ENCODE data around the gene GPD1.
"Not testable (repeated sequence)": the region's sequence is repeated elsewhere in the genome, so short reads cannot be mapped to it uniquely, and the experiment has no call there.

Gene GPD1

DNA sequence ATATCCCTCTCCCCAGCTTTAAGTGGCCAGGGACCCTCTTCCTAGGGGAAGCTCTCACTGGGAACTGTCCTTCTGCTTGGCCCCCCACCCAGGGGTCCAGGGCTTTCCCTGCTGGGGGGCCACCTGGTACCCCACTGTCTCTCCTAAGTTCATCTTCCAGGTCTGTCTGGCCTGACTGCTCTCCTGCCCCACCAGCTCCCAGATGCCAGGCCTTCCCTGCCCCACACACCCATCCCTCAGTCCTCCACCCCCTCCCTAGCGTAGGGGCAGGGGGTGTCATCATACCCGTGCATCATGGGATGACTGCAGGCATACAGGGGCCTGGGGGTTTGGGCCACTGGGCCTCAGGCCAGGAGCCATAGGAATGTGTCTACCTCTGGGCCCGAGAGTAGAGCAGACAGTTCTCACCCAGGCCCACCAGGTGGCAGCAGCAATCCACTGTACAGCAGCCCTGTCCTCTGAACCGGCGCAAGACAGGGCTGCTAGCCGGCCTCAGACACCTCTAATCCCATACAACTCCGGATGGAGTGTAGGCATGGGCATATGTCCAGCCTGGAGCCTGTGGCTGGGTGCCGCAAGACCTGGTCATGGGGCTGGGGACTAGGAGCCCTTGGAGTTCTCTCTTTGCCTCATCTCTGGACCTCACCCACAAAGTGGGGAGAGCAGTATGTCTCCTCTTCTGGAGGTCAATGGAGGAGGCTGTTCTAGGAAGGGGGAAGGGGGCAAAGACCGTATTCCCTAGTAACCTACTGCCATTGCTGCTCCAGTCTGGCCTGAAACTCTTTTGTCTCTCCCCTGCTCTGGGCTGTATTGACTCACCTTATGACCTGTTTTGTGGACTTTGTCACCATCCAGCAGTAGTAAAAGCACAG lies 28.6 kb upstream of the GPD1 start:
- peak; percentile 50 to 77 (median 70) for DNase-seq

DNA sequence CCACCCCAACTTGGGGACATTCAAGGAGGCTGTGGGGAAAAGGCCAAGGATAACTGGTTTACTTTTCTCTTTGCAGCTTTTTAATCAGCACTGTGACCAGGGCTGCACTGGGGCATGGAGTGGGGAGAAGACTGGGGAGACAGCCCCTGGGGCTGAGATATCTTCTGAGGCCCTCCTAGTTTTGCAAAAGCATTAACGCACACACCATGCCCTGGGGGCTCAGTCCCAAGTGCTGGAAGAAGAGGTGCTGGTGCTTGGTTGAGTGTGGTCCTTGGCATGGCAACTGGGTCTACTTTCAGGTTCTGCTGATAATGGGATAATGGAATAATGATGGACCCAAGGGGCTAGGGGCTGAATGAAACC lies 28.0 kb upstream of the GPD1 start:
- DNase-seq: no peak

DNA sequence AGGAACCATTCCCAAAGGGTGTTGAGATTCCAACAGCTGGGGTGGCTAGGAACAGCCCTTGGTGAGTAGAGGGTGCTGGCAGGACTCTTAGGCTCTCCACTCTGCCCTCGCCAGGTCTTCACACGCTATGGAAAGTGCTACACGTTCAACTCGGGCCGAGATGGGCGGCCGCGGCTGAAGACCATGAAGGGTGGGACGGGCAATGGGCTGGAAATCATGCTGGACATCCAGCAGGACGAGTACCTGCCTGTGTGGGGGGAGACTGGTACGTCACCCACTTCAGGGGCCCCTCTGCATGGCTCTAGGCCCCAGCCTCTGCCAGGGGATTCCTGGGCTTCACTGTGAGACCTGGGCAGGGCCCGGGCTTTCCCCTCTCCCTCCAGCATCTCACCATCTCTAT lies 26.7 kb upstream of the GPD1 start:
- no peak for DNase-seq

DNA sequence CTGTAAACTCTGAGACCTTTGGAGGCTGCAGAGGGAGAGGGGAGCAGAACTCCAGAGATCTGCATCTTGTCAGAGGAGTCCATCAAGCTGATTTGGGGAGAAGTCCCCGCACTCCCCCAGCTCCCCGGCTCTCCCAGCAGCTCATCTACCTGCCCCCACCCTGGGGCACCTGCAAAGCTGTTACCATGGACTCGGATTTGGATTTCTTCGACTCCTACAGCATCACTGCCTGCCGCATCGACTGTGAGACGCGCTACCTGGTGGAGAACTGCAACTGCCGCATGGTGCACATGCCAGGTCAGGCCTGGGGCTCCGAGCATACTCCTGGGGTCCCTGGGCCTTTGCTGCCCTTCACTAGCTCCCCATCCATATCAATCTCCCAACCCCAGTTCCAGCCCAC lies 25.5 kb upstream of the GPD1 start:
- DNase-seq: no peak

DNA sequence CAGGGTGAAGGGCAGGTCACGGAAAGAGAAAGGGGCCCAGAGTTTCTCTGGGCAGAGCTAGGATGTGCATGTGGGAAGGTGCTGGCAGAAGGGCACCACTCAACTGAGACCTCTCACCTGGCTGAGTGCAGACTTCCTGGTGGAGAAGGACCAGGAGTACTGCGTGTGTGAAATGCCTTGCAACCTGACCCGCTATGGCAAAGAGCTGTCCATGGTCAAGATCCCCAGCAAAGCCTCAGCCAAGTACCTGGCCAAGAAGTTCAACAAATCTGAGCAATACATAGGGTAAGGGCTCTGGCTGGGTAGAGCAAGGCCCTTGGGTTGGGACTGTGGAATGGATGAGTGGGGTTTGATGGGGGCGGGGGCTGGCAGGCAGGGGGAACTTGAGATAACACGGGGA lies 24.0 kb upstream of the GPD1 start:
- no peak for DNase-seq

DNA sequence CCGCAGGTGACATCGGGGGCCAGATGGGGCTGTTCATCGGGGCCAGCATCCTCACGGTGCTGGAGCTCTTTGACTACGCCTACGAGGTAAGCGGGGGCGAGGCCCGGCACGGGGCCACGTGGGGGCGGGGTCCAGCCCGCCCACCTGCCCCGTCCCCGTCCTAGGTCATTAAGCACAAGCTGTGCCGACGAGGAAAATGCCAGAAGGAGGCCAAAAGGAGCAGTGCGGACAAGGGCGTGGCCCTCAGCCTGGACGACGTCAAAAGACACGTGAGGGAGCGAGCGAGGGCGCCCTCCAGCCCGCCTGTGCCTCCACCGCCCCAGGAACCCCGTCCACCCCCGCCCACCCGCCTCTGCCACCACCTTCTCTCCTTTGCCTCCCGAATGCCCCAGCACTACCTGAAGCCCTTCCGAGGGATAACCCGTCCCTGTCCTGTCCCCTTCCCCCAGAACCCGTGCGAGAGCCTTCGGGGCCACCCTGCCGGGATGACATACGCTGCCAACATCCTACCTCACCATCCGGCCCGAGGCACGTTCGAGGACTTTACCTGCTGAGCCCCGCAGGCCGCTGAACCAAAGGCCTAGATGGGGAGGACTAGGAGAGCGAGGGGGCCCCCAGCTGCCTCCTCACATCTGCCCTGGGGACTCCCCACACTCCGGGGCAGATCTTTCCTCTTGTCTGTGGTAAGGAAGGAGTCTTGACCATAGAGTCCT lies 22.6 kb upstream of the GPD1 start:
- no peak for DNase-seq

DNA sequence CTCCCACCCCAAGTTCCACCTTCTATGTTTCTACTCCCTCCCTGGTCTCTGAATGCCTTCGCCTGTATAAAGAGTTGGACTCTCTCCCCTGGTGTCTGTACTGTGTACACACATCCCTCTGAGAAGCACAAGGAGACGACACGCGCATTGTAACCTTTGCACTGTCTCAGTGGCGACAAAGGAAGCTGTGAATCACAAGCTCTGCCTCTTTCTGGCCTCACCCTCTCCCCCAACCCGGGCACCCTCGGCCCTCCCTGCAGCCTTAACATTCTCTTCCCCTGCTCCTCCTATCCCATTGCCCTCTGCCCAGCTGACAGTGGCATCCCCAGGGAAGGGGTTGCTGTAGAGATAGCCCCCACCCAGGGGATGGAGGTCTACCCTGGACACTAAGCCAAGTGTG lies 21.2 kb upstream of the GPD1 start:
- DNase-seq: no peak

DNA sequence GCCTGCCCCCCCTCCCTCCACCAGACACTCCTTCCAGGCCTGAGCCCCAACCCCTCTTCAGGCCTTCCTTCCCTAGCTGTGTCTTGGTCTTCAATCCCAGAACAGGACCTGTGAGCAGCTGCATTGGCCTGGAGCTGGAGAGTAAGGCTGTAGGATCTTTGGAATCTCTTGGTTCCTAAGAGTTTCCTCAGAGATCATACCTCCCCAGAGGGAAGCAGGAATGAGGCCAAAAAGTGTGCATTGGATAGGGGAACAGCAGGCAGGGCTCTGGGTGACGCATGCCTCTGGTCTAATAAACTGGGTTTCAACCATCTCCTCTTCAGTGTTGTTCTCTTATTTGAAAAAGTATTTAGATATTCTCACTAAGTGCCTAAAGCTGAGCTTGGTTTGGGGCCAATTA lies 20.5 kb upstream of the GPD1 start:
- DNase-seq: no peak

DNA sequence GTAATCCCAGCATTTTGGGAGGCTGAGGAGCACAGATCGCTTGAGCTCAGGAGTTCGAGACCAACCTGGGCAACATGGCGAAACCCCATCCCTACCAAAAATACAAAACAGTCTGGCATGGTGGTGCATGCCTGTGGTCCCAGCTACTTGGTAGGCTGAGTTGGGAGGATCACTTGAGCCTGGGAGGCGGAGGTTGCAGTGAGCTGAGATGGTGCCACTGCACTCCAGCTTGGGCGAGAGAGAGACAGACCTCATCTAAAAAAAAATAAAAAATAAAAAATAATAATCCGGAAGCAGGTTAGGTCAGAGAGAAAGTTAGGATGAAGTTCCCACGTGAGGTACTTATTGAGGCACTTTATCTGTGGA lies 19.4 kb upstream of the GPD1 start:
- DNase-seq: not testable (repeated sequence)

DNA sequence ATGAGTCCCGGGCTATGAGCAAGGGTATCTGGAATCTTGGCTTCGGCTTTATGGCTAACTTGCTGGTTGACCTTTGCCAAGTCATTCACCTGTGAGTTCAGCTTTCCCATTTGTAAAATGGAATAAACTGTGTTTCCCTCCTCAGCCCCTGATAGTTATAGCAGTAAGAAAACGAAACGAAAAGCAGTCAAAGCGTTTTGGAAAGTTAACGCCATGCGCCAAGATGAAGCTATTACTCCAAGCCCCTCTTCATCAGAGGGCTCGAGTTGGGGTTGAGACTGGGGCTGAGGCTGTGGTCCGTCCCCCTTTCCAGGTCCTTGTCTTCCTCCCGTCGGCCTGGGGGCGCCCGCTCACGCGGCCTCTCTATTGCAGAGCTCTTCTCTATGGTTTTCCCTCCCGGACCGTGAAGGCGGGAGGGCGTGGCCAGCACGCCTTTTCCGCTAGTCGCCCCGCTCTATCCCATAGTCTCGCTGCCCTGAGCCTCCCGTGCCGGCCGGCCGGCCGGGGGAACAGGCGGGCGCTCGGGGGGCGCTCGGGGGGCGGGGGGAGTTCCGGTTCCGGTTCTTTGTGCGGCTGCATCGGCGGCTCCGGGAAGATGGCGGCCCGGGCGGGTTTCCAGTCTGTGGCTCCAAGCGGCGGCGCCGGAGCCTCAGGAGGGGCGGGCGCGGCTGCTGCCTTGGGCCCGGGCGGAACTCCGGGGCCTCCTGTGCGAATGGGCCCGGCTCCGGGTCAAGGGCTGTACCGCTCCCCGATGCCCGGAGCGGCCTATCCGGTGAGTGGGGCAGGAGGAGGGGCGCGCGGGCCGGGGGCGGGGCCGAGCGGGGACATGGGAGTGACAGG lies 18.8 kb upstream of the GPD1 start, which contains the start of gene SMARCD1:
Gene SMARCD1 (plus strand): TSS at position 568 of the 840 bp plus-strand sequence. CDS start 28 bp downstream, at position 596.
- DNase-seq: peak; percentile 65 to 88 (median 80)

DNA sequence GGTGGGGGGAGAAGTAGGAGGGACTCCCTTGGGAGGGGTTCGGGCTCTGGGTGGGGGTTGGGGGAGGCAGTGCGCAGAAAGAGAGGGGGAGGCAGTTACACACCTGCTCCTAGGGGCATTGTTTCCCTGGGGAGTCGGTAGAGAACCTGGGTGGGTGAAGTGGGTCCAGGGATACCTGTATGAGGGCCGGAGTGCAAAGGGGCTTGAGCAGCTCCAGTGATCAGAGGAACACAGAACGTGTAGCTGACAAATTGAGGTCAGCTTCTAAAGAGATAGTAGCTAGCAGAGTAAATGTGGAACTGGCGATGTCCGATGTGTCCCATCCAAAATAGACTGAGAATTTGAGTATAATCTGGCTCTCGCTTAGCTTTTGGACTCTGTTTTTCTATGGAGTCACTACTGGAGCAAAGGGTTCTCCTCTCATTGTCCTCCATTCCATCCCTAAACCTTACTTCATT lies 18.2 kb upstream of the GPD1 start:
- DNase-seq: no peak

DNA sequence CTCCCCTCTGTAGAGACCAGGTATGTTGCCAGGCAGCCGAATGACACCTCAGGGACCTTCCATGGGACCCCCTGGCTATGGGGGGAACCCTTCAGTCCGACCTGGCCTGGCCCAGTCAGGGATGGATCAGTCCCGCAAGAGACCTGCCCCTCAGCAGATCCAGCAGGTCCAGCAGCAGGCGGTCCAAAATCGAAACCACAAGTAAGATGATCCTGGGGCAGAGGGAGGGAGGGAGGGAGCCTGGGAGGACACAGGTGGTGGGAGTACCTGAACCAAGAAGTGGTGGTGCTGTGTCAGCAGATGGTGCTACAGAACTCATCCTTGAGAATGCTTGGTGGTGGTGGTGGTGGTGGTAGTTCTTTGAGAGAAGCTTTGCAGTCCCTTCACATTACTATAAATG lies 17.7 kb upstream of the GPD1 start:
- peak in 2 of 6 experiments; percentile 6 to 17 for DNase-seq

DNA sequence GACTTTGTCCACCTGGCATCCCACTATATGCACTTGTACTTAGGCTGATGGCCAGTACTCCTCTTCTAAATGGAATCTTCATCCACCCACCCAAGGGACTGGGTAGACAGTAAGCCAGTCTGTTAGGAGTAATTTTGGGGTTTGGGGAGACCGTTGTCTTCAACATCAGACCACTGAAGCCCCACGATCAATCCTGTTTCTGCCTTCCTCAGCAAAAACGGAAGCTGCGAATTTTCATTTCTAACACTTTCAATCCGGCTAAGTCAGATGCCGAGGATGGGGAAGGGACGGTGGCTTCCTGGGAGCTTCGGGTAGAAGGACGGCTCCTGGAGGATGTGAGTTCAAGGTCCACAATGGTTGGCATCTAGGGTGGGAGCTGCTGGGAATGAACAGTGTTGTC lies 16.7 kb upstream of the GPD1 start:
- no peak for DNase-seq

DNA sequence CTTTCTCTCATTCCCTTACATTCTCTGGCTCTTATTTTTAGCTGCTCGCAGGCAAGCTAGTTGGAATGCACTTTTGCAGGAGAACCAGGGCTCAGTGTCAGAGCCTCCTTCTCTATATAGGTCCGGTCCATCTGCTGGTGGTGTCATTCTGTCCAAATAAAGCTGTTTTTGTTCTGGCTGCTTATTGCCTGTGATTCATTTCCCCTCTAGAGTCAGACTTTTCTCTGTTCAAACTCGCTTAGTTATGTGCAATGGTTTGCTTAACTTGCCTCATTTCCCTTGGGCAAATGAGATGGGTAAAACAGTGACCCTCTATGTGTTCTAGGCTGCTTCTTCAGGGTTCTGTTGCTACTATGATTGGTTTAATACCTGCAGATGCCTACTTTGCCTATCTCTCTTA lies 15.8 kb upstream of the GPD1 start:
- DNase-seq: no peak

DNA sequence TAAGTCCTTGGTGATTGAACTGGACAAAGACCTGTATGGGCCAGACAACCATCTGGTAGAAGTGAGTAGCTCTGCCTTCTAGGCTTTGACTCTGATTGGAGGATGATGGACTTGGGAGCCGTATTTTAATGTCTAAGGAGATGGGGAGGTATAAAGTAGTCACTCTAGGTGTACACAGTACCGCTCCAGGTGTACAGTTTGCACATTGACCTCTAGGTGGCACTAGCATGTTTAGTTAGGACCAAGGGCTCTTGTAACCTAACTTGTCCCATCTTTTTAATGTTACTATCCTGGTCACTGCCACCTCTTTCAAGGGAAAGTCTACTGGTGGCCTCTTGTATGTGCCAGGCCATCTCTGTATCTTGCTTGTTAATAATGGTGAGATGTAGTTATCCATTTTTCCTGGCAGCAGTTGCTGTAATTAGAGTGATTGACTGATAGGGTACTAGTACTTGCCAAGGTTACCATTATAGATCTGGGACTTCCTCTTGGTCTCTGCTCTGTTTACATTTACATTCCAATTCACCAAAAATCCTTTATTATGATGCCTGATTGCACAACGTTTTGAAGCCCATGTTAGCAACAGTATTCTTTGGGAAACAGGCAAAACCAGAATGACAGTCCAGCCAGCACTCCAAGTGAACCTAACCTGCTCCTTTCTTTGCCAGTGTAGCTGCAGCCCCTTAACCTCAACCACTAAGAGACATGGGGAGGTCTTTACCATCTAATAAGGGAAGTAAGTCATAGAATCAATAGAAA lies 15.1 kb upstream of the GPD1 start:
- peak; percentile 15 to 57 (median 29) for DNase-seq

DNA sequence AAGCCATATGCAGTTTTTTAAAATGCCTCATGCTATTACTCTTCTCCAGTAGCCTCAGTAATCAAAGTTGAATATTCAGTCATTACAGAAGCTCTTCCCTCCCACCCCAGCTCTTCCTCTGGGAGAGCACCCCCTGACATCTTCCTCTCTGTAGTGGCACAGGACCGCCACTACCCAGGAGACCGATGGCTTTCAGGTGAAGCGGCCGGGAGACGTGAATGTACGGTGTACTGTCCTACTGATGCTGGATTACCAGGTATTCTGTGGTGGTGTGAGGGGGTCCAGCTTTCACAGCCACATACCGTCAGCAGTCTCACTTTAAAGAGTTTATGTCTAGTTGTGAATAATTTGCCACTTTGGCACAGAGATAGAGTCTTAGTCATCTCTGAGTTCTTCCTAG lies 14.1 kb upstream of the GPD1 start:
- no peak for DNase-seq

DNA sequence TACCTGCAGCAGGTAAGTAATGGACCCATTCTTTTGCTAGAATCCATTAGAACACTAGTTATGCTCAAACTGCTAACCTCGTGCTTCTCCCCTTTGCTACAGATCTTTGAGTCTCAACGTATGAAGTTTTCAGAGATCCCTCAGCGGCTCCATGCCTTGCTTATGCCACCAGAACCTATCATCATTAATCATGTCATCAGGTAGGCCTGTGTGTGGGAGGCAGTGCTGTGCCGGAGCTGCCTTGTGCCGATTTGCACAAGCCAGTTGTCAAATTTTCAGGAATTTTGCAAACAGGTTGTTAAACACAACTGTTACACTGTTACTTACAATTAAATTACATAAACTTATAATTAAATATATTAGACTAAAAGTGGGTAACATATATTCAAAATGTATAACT lies 13.4 kb upstream of the GPD1 start:
- no peak for DNase-seq

DNA sequence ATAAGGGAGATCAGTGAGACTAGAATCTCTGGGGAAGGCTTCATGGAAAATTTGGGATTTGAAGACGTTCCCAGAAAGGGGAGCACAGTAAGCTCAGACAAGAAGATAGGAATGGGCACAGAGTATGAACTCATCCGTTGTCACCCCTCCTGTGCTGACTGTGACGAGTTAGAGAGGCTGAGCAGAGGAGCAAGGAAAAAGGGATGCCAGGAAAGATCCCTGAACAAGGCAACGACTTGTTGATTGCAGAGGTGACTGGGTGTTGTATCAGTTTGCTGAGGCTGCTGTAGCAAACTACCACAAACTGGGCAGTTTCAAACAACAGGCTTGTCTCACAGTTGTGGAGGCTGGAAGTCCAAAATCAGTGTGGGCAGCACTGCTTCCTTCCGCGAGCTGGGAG lies 5.9 kb upstream of the GPD1 start:
- DNase-seq: no peak

DNA sequence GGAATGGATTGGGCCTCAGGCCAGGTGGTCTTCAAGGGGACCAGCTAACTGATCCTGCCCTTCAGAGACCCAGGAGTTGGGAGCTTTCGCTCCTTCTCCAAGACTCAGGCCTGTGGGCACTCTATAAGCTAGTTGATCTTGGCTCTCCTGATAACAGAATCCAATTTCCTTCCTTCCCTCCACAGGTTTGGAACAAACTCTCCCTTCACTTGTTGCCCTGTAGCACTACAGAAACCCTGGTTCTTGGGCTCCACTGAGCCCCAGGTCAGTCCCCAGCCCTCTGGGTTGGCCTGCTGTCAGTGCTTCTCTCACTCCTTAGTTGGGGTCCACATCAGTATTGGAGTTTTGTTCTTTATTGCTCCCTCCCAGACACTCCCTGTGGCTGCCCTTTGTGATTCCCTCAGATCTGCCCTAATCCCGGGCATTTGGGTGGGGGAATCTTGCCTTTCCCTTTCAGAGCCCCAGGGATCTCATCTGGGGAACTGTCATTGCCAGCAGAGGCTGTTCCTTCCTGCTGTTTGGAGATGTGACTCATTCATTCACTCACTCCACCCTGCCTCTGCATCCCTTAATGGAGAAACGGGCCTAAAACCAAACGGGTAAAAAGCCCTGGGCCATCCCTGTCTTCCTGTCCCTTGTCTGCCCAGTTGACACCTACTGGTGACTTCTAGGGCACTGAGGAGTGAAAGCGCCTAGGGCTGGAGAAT lies 4.4 kb upstream of the GPD1 start:
- DNase-seq: no peak

DNA sequence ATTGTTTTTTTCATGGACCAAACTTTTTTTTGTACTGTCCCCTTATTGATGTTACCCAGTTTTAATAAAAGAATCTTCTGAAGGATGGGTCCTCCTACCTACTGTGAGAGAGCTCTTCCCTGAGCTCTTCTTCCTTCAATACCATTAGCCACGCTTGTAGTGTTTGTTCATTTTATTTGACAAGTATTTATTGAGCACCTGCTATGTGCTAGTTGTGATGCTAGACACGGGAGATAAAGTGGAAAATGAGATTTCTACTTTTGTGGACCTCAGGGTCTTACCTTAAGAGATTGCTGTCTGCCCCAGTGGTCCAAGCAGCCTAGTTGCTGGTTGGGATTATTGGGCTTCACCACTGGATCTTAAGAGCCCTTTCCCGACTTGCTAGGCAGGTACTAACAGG lies 3.2 kb upstream of the GPD1 start:
- DNase-seq: no peak

DNA sequence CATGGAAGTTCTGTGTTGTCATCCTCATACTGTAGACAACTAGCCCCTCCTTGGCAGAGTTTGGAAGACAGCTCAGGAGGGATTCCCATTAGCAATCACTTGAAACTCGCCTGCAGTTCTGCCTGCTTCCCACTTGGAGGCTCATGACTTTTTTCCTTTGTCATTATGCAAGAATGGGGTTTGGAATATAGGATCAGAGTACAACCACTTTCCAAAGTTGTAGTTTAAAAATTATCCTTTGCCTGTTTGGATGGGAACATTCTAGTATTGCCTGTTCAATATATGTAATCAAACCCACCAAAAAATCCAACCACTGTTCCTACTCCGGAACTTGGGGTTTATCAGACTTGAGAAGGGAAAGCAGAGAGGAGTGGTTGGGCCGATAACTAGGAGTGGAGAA lies 2.1 kb upstream of the GPD1 start:
- DNase-seq: no peak

DNA sequence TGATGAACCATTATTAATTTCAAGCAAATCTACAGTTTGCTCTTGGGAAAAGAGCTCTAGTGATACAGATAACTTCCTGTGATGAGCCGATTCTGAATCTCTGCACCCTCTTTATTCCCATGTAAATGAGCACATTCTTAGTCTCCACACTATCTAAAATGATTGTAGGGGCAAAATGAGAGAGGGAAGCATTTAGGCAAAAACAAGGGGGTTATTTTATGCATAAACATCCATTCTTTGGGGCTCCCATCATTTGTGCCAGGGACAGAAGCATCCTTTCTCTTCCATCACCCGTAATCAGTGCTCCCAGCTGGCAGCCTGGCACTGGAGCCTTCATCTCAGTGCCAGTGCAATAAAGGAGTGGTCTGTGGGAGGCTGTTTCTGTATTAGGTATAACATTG lies 1.7 kb upstream of the GPD1 start:
- DNase-seq: no peak

Data from stimulated activated naive CD4-positive, alpha-beta T cell (primary cell).